Measurements from ENCODE around the gene IER5.

The IER5 gene

DNA sequence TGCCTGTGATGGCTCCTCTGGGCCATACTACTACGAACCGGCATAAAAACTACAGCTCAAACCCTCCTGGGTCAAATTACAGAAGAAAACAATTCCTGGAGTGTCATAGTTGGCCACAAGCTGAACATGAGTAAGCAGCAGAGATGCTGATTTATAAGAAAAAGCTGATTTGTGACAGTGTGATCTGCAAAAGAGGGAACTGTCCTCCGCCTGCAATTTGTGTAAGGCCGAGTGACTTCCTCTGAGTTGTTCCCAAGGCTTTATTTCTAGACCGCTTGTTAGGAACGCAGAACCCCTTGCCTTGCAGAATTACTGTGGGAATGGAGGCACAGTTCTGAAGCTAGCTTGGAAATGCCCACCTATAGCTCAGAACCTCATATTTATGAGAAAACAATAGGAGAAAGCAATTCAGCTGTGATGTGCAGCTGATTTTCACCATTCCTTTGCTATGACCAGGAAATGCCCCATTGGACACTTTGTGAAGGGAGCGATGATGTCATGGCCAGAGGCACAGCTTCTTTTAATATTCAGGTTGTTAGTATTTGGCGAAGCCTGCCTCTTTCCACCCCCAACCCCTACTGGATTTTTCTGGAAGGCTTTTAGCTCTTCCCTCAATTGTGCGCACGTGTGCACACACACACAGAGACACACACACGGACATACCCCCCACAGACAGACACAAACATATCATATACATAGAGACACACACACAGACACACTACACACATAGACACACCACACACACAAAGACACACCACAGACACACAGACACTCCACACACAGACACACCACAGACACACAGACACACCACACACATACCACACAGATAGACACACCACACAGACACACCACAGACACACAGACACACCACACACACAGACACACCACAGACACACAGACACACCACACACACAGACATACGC lies 47.6 kb downstream of the IER5 start:
- no peak for DNase-seq

DNA sequence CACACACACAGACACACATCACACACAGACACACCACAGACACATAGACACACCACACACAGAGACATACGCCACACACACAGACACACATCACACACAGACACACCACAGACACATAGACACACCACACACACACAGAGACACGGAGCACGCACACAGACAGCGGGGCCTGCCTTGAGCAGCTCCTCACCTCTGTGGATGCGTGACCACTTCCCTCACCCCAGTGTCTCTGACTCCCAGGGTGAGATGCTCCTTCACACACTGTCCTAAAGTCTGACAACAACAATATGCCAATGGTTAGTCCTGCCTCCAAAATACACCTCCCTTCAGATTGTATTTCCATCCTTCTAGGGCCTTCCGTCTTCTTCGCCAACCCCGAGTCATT lies 48.2 kb downstream of the IER5 start:
- DNase-seq: no peak

DNA sequence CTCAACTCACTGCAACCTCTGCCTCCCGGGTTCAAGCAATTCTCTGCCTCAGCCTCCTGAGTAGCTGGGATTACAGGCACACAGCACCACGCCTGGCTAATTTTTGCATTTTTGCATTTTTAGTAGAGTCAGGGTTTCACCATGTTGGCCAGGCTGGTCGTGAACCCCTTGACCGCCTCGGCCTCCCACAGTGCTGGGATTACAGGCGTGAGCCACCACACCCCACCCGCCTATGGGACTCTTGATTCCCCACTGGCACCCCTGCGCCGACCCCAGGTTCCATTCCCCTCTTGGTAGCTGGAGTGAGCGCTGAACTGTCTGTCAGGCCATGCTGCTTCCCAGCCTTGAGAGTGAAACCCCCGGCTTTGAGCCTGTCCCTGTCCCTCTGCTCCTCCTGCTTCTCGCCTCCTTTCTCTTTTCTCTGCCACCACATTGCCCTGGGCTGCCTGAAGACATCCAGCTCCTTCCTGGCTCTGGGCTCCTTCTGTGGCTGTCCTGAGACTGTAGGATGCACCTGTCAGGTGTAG lies 48.8 kb downstream of the IER5 start:
- DNase-seq: no peak

DNA sequence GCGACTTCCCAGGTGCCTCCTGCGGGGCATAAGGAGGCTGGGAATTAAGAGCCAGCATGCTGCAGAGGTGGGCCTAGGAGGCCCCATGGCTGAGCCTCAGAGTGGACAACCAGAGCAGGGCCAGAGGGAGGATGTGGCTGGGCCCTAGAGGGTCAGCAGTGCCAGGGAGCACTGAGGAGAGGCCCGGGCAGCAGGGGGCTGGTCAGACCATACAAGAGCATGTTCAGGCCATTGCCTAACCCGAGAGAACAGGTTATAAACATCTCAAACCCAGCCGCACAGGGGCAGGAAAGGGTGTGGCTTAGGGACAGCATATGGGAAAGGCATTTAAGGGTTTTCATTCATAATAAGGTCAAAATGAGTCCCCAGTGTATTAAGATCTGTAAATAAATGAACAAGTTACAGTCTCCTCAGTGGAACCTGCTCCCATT lies 51.1 kb downstream of the IER5 start:
- DNase-seq: no peak

DNA sequence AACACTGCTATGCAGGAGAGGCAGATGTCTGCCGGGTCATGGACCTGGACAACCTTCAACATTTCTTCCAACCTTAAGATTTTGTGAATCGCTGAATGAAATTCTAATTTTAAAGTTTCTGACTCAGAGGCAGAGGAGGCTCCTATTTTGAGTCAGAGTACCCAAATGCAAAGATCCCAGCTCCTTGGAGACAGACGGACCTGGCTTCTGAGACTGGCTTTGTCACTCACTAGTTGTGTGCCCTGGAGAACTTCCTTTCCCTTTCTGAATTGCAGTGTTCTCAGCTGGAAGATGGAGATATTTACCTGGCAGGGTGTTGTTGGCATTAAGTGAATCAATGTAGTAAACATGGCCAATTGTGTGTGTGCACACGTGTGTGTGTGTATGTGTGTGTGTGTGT lies 51.9 kb downstream of the IER5 start:
- peak; percentile 20 for DNase-seq

DNA sequence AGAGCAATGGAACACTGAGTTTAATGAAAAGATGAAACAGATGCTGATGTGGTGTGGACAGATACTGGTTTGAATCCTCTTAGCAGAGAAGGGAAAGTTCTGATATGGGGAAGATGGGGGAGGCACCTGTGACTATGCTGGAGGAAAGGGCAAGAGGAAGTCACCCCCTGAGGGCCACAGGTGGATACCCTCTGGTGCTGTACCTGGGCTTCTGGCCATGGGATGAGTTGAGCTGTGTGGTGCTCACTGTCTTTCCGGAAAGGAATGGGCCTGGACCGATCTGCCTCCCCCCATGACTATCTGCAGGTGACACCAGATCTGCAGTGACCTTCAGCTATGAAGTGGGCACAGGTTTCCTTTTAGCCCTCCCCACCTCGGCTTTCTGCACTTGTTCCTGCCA lies 52.4 kb downstream of the IER5 start:
- no peak for DNase-seq

DNA sequence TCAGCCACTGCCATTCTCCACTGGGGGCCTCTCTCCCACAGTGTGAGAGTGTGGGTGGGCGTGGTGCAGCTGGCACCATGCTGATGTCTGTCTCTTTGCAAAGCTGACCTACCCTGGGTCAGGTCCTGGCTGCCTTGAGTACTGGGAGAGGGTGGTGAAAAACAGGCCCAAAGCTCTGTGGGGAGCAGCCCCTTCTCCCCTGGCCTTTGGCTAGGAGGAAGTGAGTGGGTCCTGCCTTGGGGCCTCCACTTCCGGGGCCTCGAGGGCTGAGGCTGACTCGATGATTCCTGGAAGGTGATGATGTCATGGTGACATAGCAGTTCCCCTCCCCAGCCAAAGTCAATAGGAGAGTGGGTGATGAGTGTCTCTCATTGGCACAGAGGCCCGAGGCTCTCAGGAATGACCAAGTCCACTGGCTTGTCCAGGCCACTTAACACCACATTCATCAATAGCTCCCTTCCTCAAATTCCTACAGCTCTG lies 53.0 kb downstream of the IER5 start:
- DNase-seq: peak; percentile 70
